Liver (tissue), 9 donors: Measurements from ENCODE around the gene GLB1L2. TPM values are rescaled to one million over a fixed set of nuclear protein-coding genes. Genes with fewer than 3 reads are reported as not detected.

Source experiments
- DNase-seq: peaks from one replicate; pipeline ENCODE4 v3.0.0-alpha.2; 2017; ENCODE audit warnings: low spot score
- H3K27ac ChIP-seq, 2 donors: one replicate each; pipeline ENCODE4 v1.7.0; 2013; ENCODE audit warnings: inconsistent platforms in 2 of 2, low read length in 2 of 2, control low read depth in 1 of 2, low read depth in 1 of 2, mild to moderate bottlenecking in 1 of 2
- H3K27me3 ChIP-seq, 4 donors: one replicate each; pipeline versions ENCODE4 v1.6.1 to v1.7.0; 2013; ENCODE audit warnings: low read length in 3 of 4, inconsistent platforms in 1 of 4, mild to moderate bottlenecking in 1 of 4, moderate library complexity in 1 of 4; ENCODE audit not compliant: control insufficient read depth in 4 of 4, insufficient read depth in 4 of 4
- H3K36me3 ChIP-seq, 4 donors: one replicate each; pipeline versions ENCODE4 v1.6.1 to v1.7.0; 2013; ENCODE audit warnings: low read length in 3 of 4, mild to moderate bottlenecking in 3 of 4, low read depth in 1 of 4, moderate library complexity in 1 of 4; ENCODE audit not compliant: control insufficient read depth in 4 of 4, insufficient read depth in 3 of 4
- H3K4me1 ChIP-seq, 4 donors: one replicate each; pipeline versions ENCODE4 v1.6.1 to v1.7.0; 2013; ENCODE audit warnings: low read length in 3 of 4, mild to moderate bottlenecking in 3 of 4, moderate library complexity in 1 of 4; ENCODE audit not compliant: control insufficient read depth in 4 of 4, insufficient read depth in 4 of 4
- H3K4me3 ChIP-seq, 3 donors: one replicate each; pipeline versions ENCODE4 v1.6.1 to v1.7.0; 2013; ENCODE audit warnings: low read length in 3 of 3, control low read depth in 1 of 3, low read depth in 1 of 3, mild to moderate bottlenecking in 1 of 3
- H3K9ac ChIP-seq, 2 donors: one replicate each; pipeline ENCODE4 v1.7.0; 2013; ENCODE audit warnings: low read length in 2 of 2, mild to moderate bottlenecking in 2 of 2, moderate library complexity in 2 of 2, control low read depth in 1 of 2, low read depth in 1 of 2
- H3K9me3 ChIP-seq, 4 donors: one replicate each; pipeline versions ENCODE4 v1.6.1 to v1.7.0; 2013; ENCODE audit warnings: low read length in 3 of 4; ENCODE audit not compliant: control insufficient read depth in 4 of 4
- ATF3 ChIP-seq: IDR thresholded peaks from 2 replicates; pipeline ENCODE4 v1.6.1; 2016; ENCODE audit warnings: antibody characterized with exemption
- CTCF ChIP-seq: fragments of 150-350 bp; IDR thresholded peaks from 2 replicates; pipeline ENCODE4 v1.5.1; 2017; ENCODE audit warnings: improper control_type of control experiment, low read depth, low read length; ENCODE audit not compliant: missing input control
- EGR1 ChIP-seq, 2 donors: IDR thresholded peaks; 2 replicates each; pipeline ENCODE4 v1.6.1; 2016 to 2018; ENCODE audit warnings: antibody characterized with exemption in 2 of 2, low read depth in 2 of 2
- FOXA1 ChIP-seq: IDR thresholded peaks from 2 replicates; pipeline ENCODE4 v1.6.1; 2016; ENCODE audit warnings: antibody characterized with exemption
- FOXA2 ChIP-seq: IDR thresholded peaks from 2 replicates; pipeline ENCODE4 v1.6.1; 2016; ENCODE audit warnings: antibody characterized with exemption
- GABPA ChIP-seq, 2 donors: IDR thresholded peaks in 1 of 2; conservative IDR thresholded peaks in 1 of 2; 2 replicates each; pipeline ENCODE4 v1.6.1; 2016; ENCODE audit warnings: antibody characterized with exemption in 2 of 2, mild to moderate bottlenecking in 1 of 2, moderate library complexity in 1 of 2
- HNF4A ChIP-seq, 2 donors: conservative IDR thresholded peaks; 2 replicates each; pipeline ENCODE4 v1.6.1; 2016; ENCODE audit warnings: antibody characterized with exemption in 2 of 2, mild to moderate bottlenecking in 2 of 2
- HNF4G ChIP-seq: IDR thresholded peaks from 2 replicates; pipeline ENCODE4 v1.6.1; 2016; ENCODE audit warnings: antibody characterized with exemption
- JUND ChIP-seq, 2 donors: IDR thresholded peaks; 2 replicates each; pipeline ENCODE4 v1.6.1; 2016; ENCODE audit warnings: antibody characterized with exemption in 2 of 2
- MAX ChIP-seq: IDR thresholded peaks from 2 replicates; pipeline ENCODE4 v1.6.1; 2016; ENCODE audit warnings: antibody characterized with exemption
- NR2F2 ChIP-seq: IDR thresholded peaks from 2 replicates; pipeline ENCODE4 v1.6.1; 2016; ENCODE audit warnings: antibody characterized with exemption
- RAD21 ChIP-seq, 2 donors: IDR thresholded peaks; 2 replicates each; pipeline ENCODE4 v1.6.1; 2016; ENCODE audit warnings: antibody characterized with exemption in 2 of 2, mild to moderate bottlenecking in 2 of 2
- REST ChIP-seq: IDR thresholded peaks from 2 replicates; pipeline ENCODE4 v1.6.1; 2016; ENCODE audit warnings: antibody characterized with exemption, mild to moderate bottlenecking
- RXRA ChIP-seq, 2 donors: IDR thresholded peaks; 2 replicates each; pipeline ENCODE4 v1.6.1; 2017 to 2018; ENCODE audit warnings: antibody characterized with exemption in 2 of 2, mild to moderate bottlenecking in 1 of 2
- SP1 ChIP-seq: IDR thresholded peaks from 2 replicates; pipeline ENCODE4 v1.6.1; 2018; ENCODE audit warnings: antibody characterized with exemption, mild to moderate bottlenecking
- TAF1 ChIP-seq: conservative IDR thresholded peaks from 2 replicates; pipeline ENCODE4 v1.6.1; 2016; ENCODE audit warnings: antibody characterized with exemption, mild to moderate bottlenecking
- YY1 ChIP-seq: IDR thresholded peaks from 2 replicates; pipeline ENCODE4 v1.6.1; 2016; ENCODE audit warnings: antibody characterized with exemption, mild to moderate bottlenecking
- ZBTB33 ChIP-seq: IDR thresholded peaks from 2 replicates; pipeline ENCODE4 v1.6.1; 2016; ENCODE audit warnings: antibody characterized with exemption
- WGBS: extraction: QIAGEN DNeasy Blood & Tissue Kit; methylation state at CpG from one replicate; pipeline ENCODE4 v1.1.7; 2013; 5-methylcytosine and 5-hydroxymethylcytosine counted together
- polyA plus RNA-seq, 2 donors: library from polyadenylated mRNA; stranded (reverse) in 1 of 2; unstranded in 1 of 2; fragments of 200-250 nt in 1 of 2; fragments of >200 nt in 1 of 2; fragmentation: Nextera tagmentation in 1 of 2; extraction: Ambion mirVana in 1 of 2; gene quantifications; one replicate each; pipeline versions ENCODE4 v1.2.1 to v1.2.3, GENCODE V29; 2013 to 2015
- total RNA-seq, 2 donors: library from RNA; depleted of rRNA; stranded (reverse); fragments of >200 nt; gene quantifications; one replicate each; pipeline ENCODE4 v1.2.3, GENCODE V29; 2014
- donor health status: healthy.
- donor health status: healthy.
- donor health status: healthy.
- donor health status: healthy.
- donor health status: healthy.

The GLB1L2 gene
- total and polyA plus RNA-seq, 4 donors = 0.23 to 0.50 (median 0.42) TPM

GRCh38 chr11:134363161-134363560 is 31.4 kb downstream of the GLB1L2 start:
- no peaks in the 10 kb centered on the region for H3K9me3 ChIP-seq
- peaks cover 0 to 3% (median 0%) of the 10 kb centered on the region in 4 donors for H3K4me1 ChIP-seq
- H3K9ac ChIP-seq = no peak overlapping the region
- WGBS = 93% methylated on average over 9 of the region's 9 CpGs
- no peak for TF ChIP-seq CTCF
- H3K27ac ChIP-seq = no peak overlapping the region
- DNase-seq = no peak
- no peak overlapping the region for H3K4me3 ChIP-seq
- no peaks in the 10 kb centered on the region for H3K36me3 ChIP-seq
- no peaks in the 10 kb centered on the region for H3K27me3 ChIP-seq

GRCh38 chr11:134363592-134363991 is 31.8 kb downstream of the GLB1L2 start:
- peaks cover 0 to 3% (median 0%) of the 10 kb centered on the region in 4 donors for H3K4me1 ChIP-seq
- no peak overlapping the region for H3K9ac ChIP-seq
- H3K27me3 ChIP-seq = no peaks in the 10 kb centered on the region
- DNase-seq = no peak
- H3K27ac ChIP-seq = no peak overlapping the region
- no peaks in the 10 kb centered on the region for H3K36me3 ChIP-seq
- no peak overlapping the region for H3K4me3 ChIP-seq
- 87% methylated on average over 7 of the region's 7 CpGs for WGBS
- no peak for TF ChIP-seq HNF4A (conservative IDR thresholded peaks at IDR 0.05)
- TF ChIP-seq NR2F2 = no peak
- no peak for TF ChIP-seq CTCF
- no peak for TF ChIP-seq FOXA1
- TF ChIP-seq YY1 = no peak
- TF ChIP-seq TAF1 = no peak
- TF ChIP-seq EGR1 (IDR thresholded peaks at IDR 0.05; ENCODE audit: low read depth in 2 of 2) = no peak
- no peak for TF ChIP-seq SP1
- TF ChIP-seq HNF4G = no peak
- TF ChIP-seq REST = no peak
- TF ChIP-seq ZBTB33 = no peak
- TF ChIP-seq RAD21 (IDR thresholded peaks at IDR 0.05) = no peak
- TF ChIP-seq FOXA2 = no peak
- TF ChIP-seq RXRA (IDR thresholded peaks at IDR 0.05) = no peak
- TF ChIP-seq MAX = no peak
- no peak for TF ChIP-seq GABPA (IDR thresholded peaks at IDR 0.05 in 1 of 2, conservative IDR thresholded peaks at IDR 0.05 in 1 of 2)
- TF ChIP-seq ATF3 = no peak
- TF ChIP-seq JUND (IDR thresholded peaks at IDR 0.05) = no peak
- H3K9me3 ChIP-seq = no peaks in the 10 kb centered on the region
